Sigmoid colon (tissue), 4 donors: ENCODE data around the gene STARD9.

Source experiments
- CTCF ChIP-seq, 4 experiments: fragments of 450-650 bp in 3 of 4; fragments of 200-600 bp in 1 of 4; IDR thresholded peaks; one replicate each; pipeline ENCODE4 v1.5.1; 2016 to 2019; ENCODE audit warnings: antibody characterized with exemption in 4 of 4, mild to moderate bottlenecking in 3 of 4, moderate library complexity in 2 of 4
- POLR2A ChIP-seq, 2 donors: fragments of 450-650 bp; IDR thresholded peaks; one replicate each; pipeline ENCODE4 v1.6.1; 2016; ENCODE audit warnings: antibody characterized with exemption in 2 of 2, mild to moderate bottlenecking in 2 of 2, moderate library complexity in 2 of 2
- POLR2AphosphoS5 ChIP-seq, 4 donors: sonication (generic); formaldehyde crosslinking; IDR thresholded peaks; one replicate each; pipeline ENCODE4 v1.6.1; 2017; ENCODE audit warnings: antibody characterized with exemption in 4 of 4

GRCh38 chr15:42592716-42593115 is 17.3 kb downstream of the STARD9 start:
- no peak for TF ChIP-seq POLR2A (IDR thresholded peaks at IDR 0.05)
- TF ChIP-seq POLR2AphosphoS5 (IDR thresholded peaks at IDR 0.05) = no peak
- no peak for TF ChIP-seq CTCF (IDR thresholded peaks at IDR 0.05)
